Measurements from ENCODE around the gene UBA6. TPM values are rescaled to one million over a fixed set of nuclear protein-coding genes. Genes with fewer than 3 reads are reported as not detected.

UBA6 gene
- total and polyA plus RNA-seq, 2 donors (not counting 1 experiment from before 2014, with no cell fraction given) = 22.8 to 64.0 TPM

DNA sequence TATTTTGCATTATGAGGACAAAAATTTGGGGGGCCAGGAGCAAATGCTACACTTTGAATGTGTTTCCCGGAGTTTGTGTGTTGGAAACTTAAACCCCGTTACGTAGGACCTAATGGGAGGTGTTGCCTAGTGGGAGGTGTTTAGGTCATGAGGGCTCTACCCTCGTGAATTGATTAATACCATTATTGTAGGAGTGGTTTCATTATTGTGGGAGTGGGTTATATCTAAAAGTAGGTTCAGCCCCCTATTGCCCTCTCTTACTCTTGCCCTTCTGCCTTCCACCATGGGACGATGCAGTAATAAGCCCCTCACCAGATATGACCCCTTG is 15.5 kb downstream of the UBA6 start:
- H3K27me3 Mint-ChIP-seq = no peaks in the 10 kb centered on the region
- H3K9me3 Mint-ChIP-seq (ENCODE audit: insufficient read depth) = no peaks in the 10 kb centered on the region
- no peak overlapping the region for H3K27ac Mint-ChIP-seq

DNA sequence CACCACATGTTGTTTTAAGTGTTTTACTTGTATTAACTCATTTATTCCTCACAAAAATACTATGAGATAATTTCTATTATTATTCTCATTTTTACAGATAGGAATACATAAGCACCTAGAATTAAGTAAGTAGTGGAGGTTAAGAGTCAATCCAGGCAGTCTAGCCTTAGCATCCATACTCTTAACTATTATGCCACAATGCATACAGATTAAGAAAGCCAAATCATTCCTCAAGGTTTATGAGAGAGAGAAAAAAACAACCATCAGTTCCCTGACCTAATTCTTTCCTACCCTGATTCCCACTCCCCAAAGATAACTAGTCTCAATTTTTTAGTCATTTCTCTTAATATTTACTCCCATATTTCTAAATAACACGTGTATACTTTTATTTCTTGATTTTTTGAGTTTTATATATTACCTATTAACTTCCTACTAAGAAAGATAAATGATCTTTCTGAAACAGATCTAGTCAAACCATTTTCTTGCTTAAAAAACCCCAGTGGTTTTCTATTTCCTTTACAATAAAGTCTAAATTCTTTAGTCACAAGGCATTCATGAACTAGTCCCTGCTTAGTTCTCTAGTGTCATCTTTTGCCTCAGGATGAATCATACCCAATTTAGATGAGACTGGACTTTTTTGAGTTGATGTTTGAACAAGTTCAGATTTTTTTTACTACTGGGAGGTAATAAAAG is 16.0 kb downstream of the UBA6 start:
- no peak for DNase-seq
- Histone ChIP-seq H3K9ac (ENCODE audit: low read length) (no peak overlapping the region), H3K79me2 (ENCODE audit: control insufficient read depth, insufficient read depth, low read length) (peaks cover 37% of the 10 kb centered on the region), H3K27me3 (replicated peaks in 1 of 4; ENCODE audit: control extremely low read depth in 1 of 4, control insufficient read depth in 3 of 4, insufficient read depth in 4 of 4, low read length in 3 of 4) (no peaks in the 10 kb centered on the region), H4K20me1 (ENCODE audit: control insufficient read depth, insufficient read depth, low read length, poor library complexity, severe bottlenecking) (peaks cover 8% of the 10 kb centered on the region), H3K4me1 (ENCODE audit: control insufficient read depth in 2 of 2, insufficient read depth in 2 of 2, low read length in 2 of 2) (no peaks in the 10 kb centered on the region), H3K9me3 (ENCODE audit: control extremely low read depth in 1 of 3, control insufficient read depth in 2 of 3, insufficient read depth in 1 of 3, low read length in 2 of 3) (no peaks in the 10 kb centered on the region), H3K4me2 (replicated peaks; ENCODE audit: low read depth, low read length, poor library complexity, severe bottlenecking) (no peak overlapping the region), H3K4me3 (ENCODE audit: control extremely low read depth in 1 of 5, extremely low read depth in 1 of 5, insufficient read depth in 1 of 5, low read depth in 2 of 5, low read length in 4 of 5) (no peak overlapping the region), H3K27ac (ENCODE audit: low read length in 2 of 2) (no peak overlapping the region), H3K36me3 (replicated peaks in 1 of 2; ENCODE audit: control extremely low read depth in 1 of 2, control insufficient read depth in 1 of 2, extremely low read depth in 1 of 2, insufficient read depth in 2 of 2, low read length in 1 of 2) (peaks cover 0 to 20% of the 10 kb centered on the region in 2 experiments), H2AFZ (ENCODE audit: insufficient read depth, low read depth, low read length, poor library complexity, severe bottlenecking) (no peak overlapping the region)
- POLR2A ChIA-PET = no interaction called here
- Mint-ChIP-seq H3K27ac (no peak overlapping the region), H3K4me1 (no peaks in the 10 kb centered on the region), H3K27me3 (no peaks in the 10 kb centered on the region), H3K4me3 (no peak overlapping the region), H3K9me3 (ENCODE audit: insufficient read depth) (no peaks in the 10 kb centered on the region)
- no peak for ATAC-seq (ENCODE audit: low read depth)
- no CpG with 5 or more reads among the region's 1 CpG for WGBS (ENCODE audit: insufficient coverage)
- CTCF ChIA-PET = no interaction called here
- TF ChIP-seq CTCF (IDR thresholded peaks at IDR 0.05) (no peak), EZH2 (IDR thresholded peaks at IDR 0.05; ENCODE audit: borderline replicate concordance, insufficient read depth, low read depth, low read length, poor library complexity, severe bottlenecking) (no peak)
- intact Hi-C loops (cut with micrococcal nuclease) = no loop called here

More for the DNA sequence above, 15.5 kb downstream of the UBA6 start:
- DNase-seq (no peak), ATAC-seq (ENCODE audit: low read depth) (no peak)
- ChIA-PET CTCF (no interaction called here), POLR2A (no interaction called here)
- Histone ChIP-seq H3K27me3 (replicated peaks in 1 of 4; ENCODE audit: control extremely low read depth in 1 of 4, control insufficient read depth in 3 of 4, insufficient read depth in 4 of 4, low read length in 3 of 4) (no peaks in the 10 kb centered on the region), H2AFZ (ENCODE audit: insufficient read depth, low read depth, low read length, poor library complexity, severe bottlenecking) (no peak overlapping the region), H3K4me3 (ENCODE audit: control extremely low read depth in 1 of 5, extremely low read depth in 1 of 5, insufficient read depth in 1 of 5, low read depth in 2 of 5, low read length in 4 of 5) (no peak overlapping the region), H3K4me2 (replicated peaks; ENCODE audit: low read depth, low read length, poor library complexity, severe bottlenecking) (no peak overlapping the region), H3K4me1 (ENCODE audit: control insufficient read depth in 2 of 2, insufficient read depth in 2 of 2, low read length in 2 of 2) (no peaks in the 10 kb centered on the region), H3K9ac (ENCODE audit: low read length) (no peak overlapping the region), H3K79me2 (ENCODE audit: control insufficient read depth, insufficient read depth, low read length) (peaks cover 42% of the 10 kb centered on the region), H3K36me3 (replicated peaks in 1 of 2; ENCODE audit: control extremely low read depth in 1 of 2, control insufficient read depth in 1 of 2, extremely low read depth in 1 of 2, insufficient read depth in 2 of 2, low read length in 1 of 2) (peaks cover 0 to 23% of the 10 kb centered on the region in 2 experiments), H3K9me3 (ENCODE audit: control extremely low read depth in 1 of 3, control insufficient read depth in 2 of 3, insufficient read depth in 1 of 3, low read length in 2 of 3) (no peaks in the 10 kb centered on the region), H3K27ac (ENCODE audit: low read length in 2 of 2) (no peak overlapping the region), H4K20me1 (ENCODE audit: control insufficient read depth, insufficient read depth, low read length, poor library complexity, severe bottlenecking) (peaks cover 8% of the 10 kb centered on the region)
- WGBS (ENCODE audit: insufficient coverage) = 100% methylated on average over 3 of the region's 5 CpGs
- intact Hi-C loops (cut with micrococcal nuclease) = no loop called here
- TF ChIP-seq EZH2 (IDR thresholded peaks at IDR 0.05; ENCODE audit: borderline replicate concordance, insufficient read depth, low read depth, low read length, poor library complexity, severe bottlenecking) (no peak), CTCF (IDR thresholded peaks at IDR 0.05) (no peak)
- Mint-ChIP-seq H3K4me1 (peaks cover 2% of the 10 kb centered on the region), H3K4me3 (no peak overlapping the region)
